Measurements from ENCODE around the gene USP24. TPM values are rescaled to one million over a fixed set of nuclear protein-coding genes. Genes with fewer than 3 reads are reported as not detected.
"Not testable (repeated sequence)": the region's sequence is repeated elsewhere in the genome, so short reads cannot be mapped to it uniquely, and the experiment has no call there.

The USP24 gene
- total RNA-seq, 4 donors from 2014 or later = 27.7 to 84.0 (median 30.2) TPM

GRCh38 chr1:55233145-55233777 lies 18.1 kb upstream of the USP24 start:
- WGBS = 73% methylated on average over 5 of the region's 5 CpGs
- TF ChIP-seq CTCF (IDR thresholded peaks at IDR 0.05) (no peak), EP300 (IDR thresholded peaks at IDR 0.05) (no peak), POLR2A (IDR thresholded peaks at IDR 0.05) (no peak), POLR2AphosphoS5 (IDR thresholded peaks at IDR 0.05) (no peak)
- Histone ChIP-seq H3K4me3 (no peak overlapping the region), H3K9me3 (no peaks in the 10 kb centered on the region), H3K36me3 (no peaks in the 10 kb centered on the region), H3K27ac (no peak overlapping the region), H3K4me1 (peaks cover 14% of the 10 kb centered on the region), H3K27me3 (no peaks in the 10 kb centered on the region)
- DNase-seq (ENCODE audit: low spot score in 2 of 2) = no peak

GRCh38 chr1:55232448-55233144 lies 17.4 kb upstream of the USP24 start:
- Histone ChIP-seq H3K27me3 (no peaks in the 10 kb centered on the region), H3K27ac (no peak overlapping the region), H3K4me3 (no peak overlapping the region), H3K9me3 (no peaks in the 10 kb centered on the region), H3K36me3 (no peaks in the 10 kb centered on the region), H3K4me1 (peaks cover 14% of the 10 kb centered on the region)
- no peak for TF ChIP-seq EP300 (IDR thresholded peaks at IDR 0.05)
- no peak for TF ChIP-seq POLR2AphosphoS5 (IDR thresholded peaks at IDR 0.05)
- no peak for TF ChIP-seq CTCF (IDR thresholded peaks at IDR 0.05)
- TF ChIP-seq POLR2A (IDR thresholded peaks at IDR 0.05) = no peak
- no peak for DNase-seq (ENCODE audit: low spot score in 2 of 2)
- WGBS = 81% methylated on average over 6 of the region's 6 CpGs

GRCh38 chr1:55231745-55232144 lies 16.6 kb upstream of the USP24 start:
- DNase-seq (ENCODE audit: low spot score in 2 of 2) = no peak
- no peak overlapping the region for H3K4me3 ChIP-seq
- 81% methylated on average over 3 of the region's 3 CpGs for WGBS
- TF ChIP-seq CTCF (IDR thresholded peaks at IDR 0.05) = no peak
- TF ChIP-seq EP300 (IDR thresholded peaks at IDR 0.05) = no peak
- no peak for TF ChIP-seq POLR2A (IDR thresholded peaks at IDR 0.05)
- H3K27me3 ChIP-seq = no peaks in the 10 kb centered on the region
- no peaks in the 10 kb centered on the region for H3K9me3 ChIP-seq
- H3K36me3 ChIP-seq = no peaks in the 10 kb centered on the region
- peaks cover 14% of the 10 kb centered on the region for H3K4me1 ChIP-seq
- H3K27ac ChIP-seq = no peak overlapping the region

- TF ChIP-seq EP300 (IDR thresholded peaks at IDR 0.05) (no peak), CTCF (IDR thresholded peaks at IDR 0.05) (no peak), POLR2AphosphoS5 (IDR thresholded peaks at IDR 0.05) (no peak), POLR2A (IDR thresholded peaks at IDR 0.05) (no peak)
- Histone ChIP-seq H3K4me3 (no peak overlapping the region), H3K27ac (no peak overlapping the region), H3K27me3 (no peaks in the 10 kb centered on the region), H3K36me3 (no peaks in the 10 kb centered on the region), H3K4me1 (peaks cover 3% of the 10 kb centered on the region), H3K9me3 (no peaks in the 10 kb centered on the region)
- WGBS = 82% methylated on average over 3 of the region's 3 CpGs
- no peak for DNase-seq (ENCODE audit: low spot score in 2 of 2)
Measured at GRCh38 chr1:55230659-55231058, 15.5 kb upstream of the USP24 start.

GRCh38 chr1:55229726-55230125 lies 14.6 kb upstream of the USP24 start:
- not testable (repeated sequence) for H3K27ac ChIP-seq; H3K4me3 ChIP-seq; H3K36me3 ChIP-seq; H3K9me3 ChIP-seq; DNase-seq (ENCODE audit: low spot score in 2 of 2); H3K27me3 ChIP-seq; H3K4me1 ChIP-seq
- WGBS = 89% methylated on average over 4 of the region's 4 CpGs
